HepG2 (cell line): ENCODE data around the gene CIAO2A. TPM values are rescaled to one million over a fixed set of nuclear protein-coding genes. Genes with fewer than 3 reads are reported as not detected.

ENCODE experiments used
- AKNA ChIP-seq: sonication (generic); formaldehyde crosslinking; IDR thresholded peaks from 2 replicates; pipeline ENCODE4 v1.4.0; 2020; ENCODE audit warnings: missing genetic modification reagents, borderline replicate concordance
- USF2 ChIP-seq, 2 experiments: sonication (generic) in 1 of 2; formaldehyde crosslinking in 1 of 2; IDR thresholded peaks; 2 replicates each; pipeline versions ENCODE4 v1.5.1 to v1.6.1; 2011 to 2020; ENCODE audit warnings: borderline replicate concordance in 1 of 2, low read depth in 1 of 2, low read length in 1 of 2, mild to moderate bottlenecking in 1 of 2, missing genetic modification reagents in 1 of 2, moderate library complexity in 1 of 2
- ZSCAN12 ChIP-seq: sonication (generic); formaldehyde crosslinking; IDR thresholded peaks from 2 replicates; pipeline ENCODE4 v1.9.0; 2021; ENCODE audit warnings: mild to moderate bottlenecking, missing genetic modification reagents
- polyA plus RNA-seq, 8 experiments: library from polyadenylated mRNA; depleted of rRNA in 3 of 8; stranded (reverse) in 7 of 8; unstranded in 1 of 8; fragments of >200 nt; fragmentation: Illumina TruSeq in 4 of 8; extraction: Trizol in 4 of 8; gene quantifications; 2 replicates each; pipeline versions ENCODE4 v1.2.1 to v1.2.3, GENCODE V29; 2011 to 2016; ENCODE audit warnings: low read depth in 4 of 8, missing spikeins in 1 of 8, mixed read lengths in 1 of 8; ENCODE audit not compliant: insufficient read depth in 1 of 8
- total RNA-seq, 5 experiments: library from RNA; depleted of rRNA; stranded (reverse); fragments of >200 nt; fragmentation: Illumina TruSeq; extraction: Trizol; gene quantifications; 2 replicates each; pipeline ENCODE4 v1.2.3, GENCODE V29; 2016; ENCODE audit warnings: low read depth in 1 of 5

Gene CIAO2A
- total and polyA plus RNA-seq, 2 of the 13 experiments (the other 11 are each of a cell fraction or from before 2014, with no cell fraction given) = 83.0 to 100 TPM

GRCh38 chr15:64092864-64093626 lies 593 bp downstream of the CIAO2A start (continued):
- TF ChIP-seq AKNA (no peak), USF2 (IDR thresholded peaks at IDR 0.05; ENCODE audit: low read depth, low read length) (peak; percentile 56), USF2 (CRISPR knock-in tag; IDR thresholded peaks at IDR 0.05; ENCODE audit: borderline replicate concordance) (peak; percentile 84; the same call in 1 of the 2 replicates), ZSCAN12 (CRISPR knock-in tag) (0 out of 2 replicates have a peak, but pooled peaks have one; percentile 57)
